Body of pancreas (tissue), 4 donors: ENCODE measurements around the gene TNFRSF25. TPM values are rescaled to one million over a fixed set of nuclear protein-coding genes. Genes with fewer than 3 reads are reported as not detected.
"Not testable (repeated sequence)": the region's sequence is repeated elsewhere in the genome, so short reads cannot be mapped to it uniquely, and the experiment has no call there.

Experiments
- ATAC-seq: fragments of 150-250 bp; one replicate; pipeline ENCODE4 v1.9.1; 2016
- DNase-seq, 4 donors: peaks; one replicate each; pipeline ENCODE4 v3.0.0-alpha.2; 2019
- H3K27ac ChIP-seq, 4 donors: fragments of 200-600 bp; sonication (generic); 1 replicate in 3 of 4; 2 replicates in 1 of 4; pipeline versions ENCODE4 v1.5.1 to v1.6.1; 2016 to 2019; ENCODE audit warnings: mild to moderate bottlenecking in 1 of 4, mixed read lengths in 1 of 4, moderate library complexity in 1 of 4
- H3K27me3 ChIP-seq, 2 donors: fragments of 200-600 bp; sonication (generic); one replicate each; pipeline ENCODE4 v1.6.0; 2016; ENCODE audit warnings: mild to moderate bottlenecking in 1 of 2
- H3K36me3 ChIP-seq, 2 donors: fragments of 200-600 bp; sonication (generic); replicated peaks in 1 of 2; 2 replicates each; pipeline ENCODE4 v1.5.1; 2016; ENCODE audit warnings: low read depth in 2 of 2; ENCODE audit not compliant: insufficient read depth in 1 of 2
- H3K4me1 ChIP-seq: fragments of 200-600 bp; sonication (generic); one replicate; pipeline ENCODE4 v1.6.0; 2016
- H3K4me3 ChIP-seq, 2 donors: fragments of 200-600 bp; sonication (generic); 1 replicate in 1 of 2; 2 replicates in 1 of 2; pipeline ENCODE4 v1.5.1; 2016 to 2019
- H3K9me3 ChIP-seq, 3 donors: fragments of 200-600 bp; sonication (generic); 1 replicate in 2 of 3; 2 replicates in 1 of 3; pipeline ENCODE4 v1.5.1; 2016
- POLR2A ChIP-seq, 3 donors: fragments of 450-650 bp; IDR thresholded peaks; one replicate each; pipeline ENCODE4 v1.6.1; 2016; ENCODE audit warnings: antibody characterized with exemption in 3 of 3, mild to moderate bottlenecking in 2 of 3
- whole genome bisulfite sequencing, 2 donors: methylation state at CpG; one replicate each; pipeline ENCODE4 v1.1.5; 2017; 5-methylcytosine and 5-hydroxymethylcytosine counted together
- intact Hi-C: fragments of 100-400 bp; cut with DNase I; formaldehyde crosslinking; loops from one replicate; pipeline ENCODE4 v1.15.1; 2023
- total RNA-seq, 2 donors: library from RNA; depleted of rRNA; stranded (reverse); fragments of >200 nt; gene quantifications; one replicate each; pipeline ENCODE4 v1.1.0, GENCODE V29; 2016
- TF ChIP-seq, protein P1 (sequence below), 7 experiments: fragments of 450-650 bp in 4 of 7; fragments of 200-600 bp in 3 of 7; sonication (generic) in 3 of 7; IDR thresholded peaks; one replicate each; pipeline ENCODE4 v1.5.1; 2016 to 2019; ENCODE audit warnings: antibody characterized with exemption in 7 of 7

Gene TNFRSF25
- total RNA-seq, 2 donors from 2014 or later = 4.2 to 23.1 TPM

DNA sequence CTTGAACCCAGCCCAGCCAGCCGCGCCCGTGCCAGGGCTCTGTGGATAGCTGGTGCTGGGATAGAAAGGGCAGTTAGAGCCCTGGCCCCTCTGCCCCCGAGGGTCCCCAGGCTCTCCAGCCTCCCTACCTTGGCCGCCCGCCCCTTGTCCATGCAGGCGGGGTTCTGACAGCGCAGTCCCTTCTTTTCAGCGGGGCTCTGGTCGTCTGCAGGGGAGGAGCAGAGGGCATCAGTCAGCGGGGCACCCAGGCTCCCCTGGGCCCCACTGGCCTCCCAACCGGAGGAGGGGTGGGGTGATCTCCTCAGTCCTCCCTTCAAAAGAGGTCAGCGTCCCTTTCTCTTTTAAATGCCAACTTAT, 30.4 kb upstream of the TNFRSF25 start:
- TF ChIP-seq POLR2A (IDR thresholded peaks at IDR 0.05) = no peak
- TF ChIP-seq, protein P1, sequence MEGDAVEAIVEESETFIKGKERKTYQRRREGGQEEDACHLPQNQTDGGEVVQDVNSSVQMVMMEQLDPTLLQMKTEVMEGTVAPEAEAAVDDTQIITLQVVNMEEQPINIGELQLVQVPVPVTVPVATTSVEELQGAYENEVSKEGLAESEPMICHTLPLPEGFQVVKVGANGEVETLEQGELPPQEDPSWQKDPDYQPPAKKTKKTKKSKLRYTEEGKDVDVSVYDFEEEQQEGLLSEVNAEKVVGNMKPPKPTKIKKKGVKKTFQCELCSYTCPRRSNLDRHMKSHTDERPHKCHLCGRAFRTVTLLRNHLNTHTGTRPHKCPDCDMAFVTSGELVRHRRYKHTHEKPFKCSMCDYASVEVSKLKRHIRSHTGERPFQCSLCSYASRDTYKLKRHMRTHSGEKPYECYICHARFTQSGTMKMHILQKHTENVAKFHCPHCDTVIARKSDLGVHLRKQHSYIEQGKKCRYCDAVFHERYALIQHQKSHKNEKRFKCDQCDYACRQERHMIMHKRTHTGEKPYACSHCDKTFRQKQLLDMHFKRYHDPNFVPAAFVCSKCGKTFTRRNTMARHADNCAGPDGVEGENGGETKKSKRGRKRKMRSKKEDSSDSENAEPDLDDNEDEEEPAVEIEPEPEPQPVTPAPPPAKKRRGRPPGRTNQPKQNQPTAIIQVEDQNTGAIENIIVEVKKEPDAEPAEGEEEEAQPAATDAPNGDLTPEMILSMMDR (IDR thresholded peaks at IDR 0.05) = no peak
- no peak overlapping the region for H3K4me3 ChIP-seq
- ATAC-seq (no peak), DNase-seq (no peak)
- H3K27ac ChIP-seq = no peak overlapping the region
- 59 to 60% methylated on average over 9 to 13 of the region's 13 CpGs for WGBS, 2 donors
- H3K9me3 ChIP-seq = no peaks in the 10 kb centered on the region
- peaks cover 24% of the 10 kb centered on the region for H3K4me1 ChIP-seq
- no peaks in the 10 kb centered on the region for H3K36me3 ChIP-seq
- no peaks in the 10 kb centered on the region for H3K27me3 ChIP-seq
- intact Hi-C loops = no loop called here

DNA sequence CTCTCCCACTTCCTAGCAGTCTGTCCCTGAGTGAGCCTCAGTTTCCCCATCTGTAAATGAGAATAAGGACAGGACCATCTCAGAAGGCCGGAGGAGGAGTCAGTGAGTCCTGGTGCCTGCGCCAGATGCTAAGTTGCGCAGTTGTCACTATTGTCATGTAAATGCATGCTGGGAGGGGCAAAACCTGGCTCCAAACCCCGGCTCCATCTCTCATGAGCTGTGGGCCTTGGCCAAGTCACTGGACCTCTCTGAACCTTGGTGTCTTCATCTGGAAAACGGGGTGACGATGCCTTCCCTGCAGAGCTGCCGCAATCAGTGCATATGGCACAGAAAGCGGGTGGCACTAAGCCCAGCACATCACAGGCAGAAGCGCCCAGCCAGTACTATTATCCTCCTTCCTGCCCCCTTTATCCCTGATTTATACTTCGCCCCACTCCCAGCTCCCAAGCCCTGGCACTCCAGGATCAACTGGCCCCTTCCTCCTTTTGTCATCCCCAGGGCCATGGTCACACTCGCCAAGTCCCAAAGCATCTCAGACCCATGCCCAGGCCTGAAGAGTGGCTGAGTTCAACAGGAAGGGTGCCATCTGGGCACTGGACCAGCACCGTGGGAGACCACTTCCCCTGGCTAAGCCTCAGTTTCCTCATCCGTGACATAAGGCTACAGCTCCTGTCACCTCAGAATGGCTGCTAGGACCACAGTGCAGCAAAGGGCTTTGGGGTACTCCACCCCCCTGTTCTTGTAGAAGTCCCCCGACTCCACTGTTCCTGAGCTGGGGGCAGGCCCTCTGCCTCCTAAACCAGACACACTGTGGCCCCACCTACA, 29.8 kb upstream of the TNFRSF25 start:
- ATAC-seq (no peak), DNase-seq (no peak)
- Histone ChIP-seq H3K27me3 (no peaks in the 10 kb centered on the region), H3K4me1 (peaks cover 28% of the 10 kb centered on the region), H3K36me3 (no peaks in the 10 kb centered on the region), H3K4me3 (no peak overlapping the region), H3K27ac (no peak overlapping the region), H3K9me3 (no peaks in the 10 kb centered on the region)
- 78 to 85% methylated on average over 11 to 13 of the region's 14 CpGs for WGBS, 2 donors
- intact Hi-C loops = no loop called here
- TF ChIP-seq, protein P1 (IDR thresholded peaks at IDR 0.05) = no peak

DNA sequence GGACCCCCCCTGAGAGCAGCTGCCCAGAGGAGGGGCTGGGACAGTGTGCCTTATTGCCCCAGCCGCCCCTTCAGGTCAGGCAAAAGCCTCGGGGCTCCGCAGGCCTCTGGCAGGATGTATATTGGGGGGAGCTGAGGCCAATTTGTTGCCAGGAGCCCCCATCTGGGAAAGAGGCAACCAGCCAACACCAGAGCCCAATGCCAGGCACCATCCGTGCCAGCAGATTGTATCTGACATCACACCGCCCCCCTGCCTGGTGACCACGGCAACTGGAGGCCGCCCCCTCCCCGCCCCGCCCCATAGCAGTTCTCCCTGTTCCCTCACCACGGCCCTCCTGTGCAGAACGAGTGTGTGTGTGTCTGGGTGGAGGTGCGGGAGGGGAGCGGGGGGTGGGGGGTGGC, 29.1 kb upstream of the TNFRSF25 start:
- intact Hi-C loops = no loop called here
- TF ChIP-seq, protein P1 (IDR thresholded peaks at IDR 0.05) = no peak
- no peak for TF ChIP-seq POLR2A (IDR thresholded peaks at IDR 0.05)

DNA sequence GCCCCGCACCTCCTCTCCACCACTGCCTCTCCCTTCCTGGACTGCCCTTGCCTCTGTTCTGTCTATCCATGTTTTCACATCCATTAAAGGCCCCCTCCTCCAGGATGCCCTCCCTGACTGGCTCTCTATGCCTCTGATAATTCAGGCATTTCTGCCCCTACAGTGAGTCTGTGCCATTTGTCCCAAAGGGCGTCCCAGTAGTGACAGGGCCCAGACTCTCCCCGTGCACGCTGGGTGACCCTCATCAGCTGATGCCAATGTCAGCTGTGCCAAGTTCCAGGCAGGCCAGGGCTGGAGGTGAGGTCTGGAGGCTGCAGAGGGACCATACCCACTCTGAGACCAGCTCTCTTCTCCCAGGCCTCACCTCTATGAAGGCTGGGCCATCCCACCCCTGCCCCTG, 28.7 kb upstream of the TNFRSF25 start:
- no peaks in the 10 kb centered on the region for H3K36me3 ChIP-seq
- no peak for TF ChIP-seq POLR2A (IDR thresholded peaks at IDR 0.05)
- TF ChIP-seq, protein P1 (IDR thresholded peaks at IDR 0.05) = no peak
- intact Hi-C loops = no loop called here
- 68% methylated on average over 4 of the region's 4 CpGs for WGBS, 2 donors
- H3K27me3 ChIP-seq = no peaks in the 10 kb centered on the region
- no peak overlapping the region for H3K27ac ChIP-seq
- H3K9me3 ChIP-seq = no peaks in the 10 kb centered on the region
- peaks cover 36% of the 10 kb centered on the region for H3K4me1 ChIP-seq
- no peak overlapping the region for H3K4me3 ChIP-seq
- DNase-seq = no peak
- ATAC-seq = no peak

More for the DNA sequence above, 29.1 kb upstream of the TNFRSF25 start:
- H3K9me3 ChIP-seq = no peaks in the 10 kb centered on the region
- peaks cover 32% of the 10 kb centered on the region for H3K4me1 ChIP-seq
- no peak for ATAC-seq
- no peaks in the 10 kb centered on the region for H3K27me3 ChIP-seq
- no peak overlapping the region for H3K4me3 ChIP-seq
- no peaks in the 10 kb centered on the region for H3K36me3 ChIP-seq
- no peak for DNase-seq
- no peak overlapping the region for H3K27ac ChIP-seq
- WGBS, 2 donors = 45 to 46% methylated on average over 7 to 12 of the region's 13 CpGs

DNA sequence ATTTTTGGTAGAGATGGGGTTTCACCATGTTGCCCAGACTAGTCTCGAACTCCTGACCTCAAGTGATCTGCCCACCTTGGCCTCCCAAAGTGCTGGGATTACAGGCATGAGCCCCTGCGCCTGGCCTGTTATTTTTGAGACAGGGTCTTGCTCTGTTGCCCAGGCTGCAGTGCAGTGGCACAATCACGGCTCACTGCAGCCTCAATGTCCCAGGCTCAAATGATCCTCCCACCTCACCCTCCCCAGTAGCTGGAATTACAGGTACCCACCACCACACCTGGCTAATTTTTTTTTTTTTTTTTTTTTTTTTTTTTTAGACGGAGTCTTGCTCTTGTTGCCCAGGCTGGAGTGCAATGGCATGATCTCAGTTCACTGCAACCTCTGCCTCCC, 27.9 kb upstream of the TNFRSF25 start:
- H3K27me3 ChIP-seq, ATAC-seq, H3K36me3 ChIP-seq, DNase-seq, intact Hi-C loops, H3K27ac ChIP-seq, H3K4me3 ChIP-seq, H3K9me3 ChIP-seq: not testable (repeated sequence)
- 87 to 90% methylated on average over 4 of the region's 4 CpGs for WGBS, 2 donors
- peaks cover 37% of the 10 kb centered on the region for H3K4me1 ChIP-seq
